GM23338 (cell line): ENCODE measurements around the gene ATP2B1. TPM values are rescaled to one million over a fixed set of nuclear protein-coding genes. Genes with fewer than 3 reads are reported as not detected.
A peak's percentile ranks its signal among the peaks of the same experiment; 100 is the strongest.

ENCODE experiments used
- ATAC-seq: fragments of 200-7000 bp; cut with Tn5 transposase; 3 replicates; pipeline ENCODE4 v1.9.1; 2020
- DNase-seq: peaks from one replicate; pipeline ENCODE4 v3.0.0-alpha.2; 2015; ENCODE audit warnings: low spot score
- H2AFZ ChIP-seq: fragments of 200-600 bp; sonication (generic); 2 replicates; pipeline ENCODE4 v1.8.0; 2016; ENCODE audit warnings: antibody characterized with exemption, mild to moderate bottlenecking, moderate library complexity
- H3F3A ChIP-seq: fragments of 200-600 bp; sonication (generic); replicated peaks from 2 replicates; pipeline ENCODE4 v1.8.0; 2017; ENCODE audit warnings: antibody characterized with exemption, mixed run types, low read depth
- H3K27ac ChIP-seq: fragments of 200-600 bp; sonication (generic); 2 replicates; pipeline ENCODE4 v1.6.1; 2016; ENCODE audit warnings: low read depth
- H3K27me3 ChIP-seq: fragments of 200-600 bp; sonication (generic); 2 replicates; pipeline ENCODE4 v1.8.0; 2016; ENCODE audit warnings: mild to moderate bottlenecking, mixed run types, moderate library complexity; ENCODE audit not compliant: insufficient read depth
- H3K36me3 ChIP-seq: fragments of 200-600 bp; sonication (generic); 2 replicates; pipeline ENCODE4 v1.8.0; 2016; ENCODE audit warnings: mild to moderate bottlenecking; ENCODE audit not compliant: insufficient read depth
- H3K4me1 ChIP-seq: fragments of 200-600 bp; sonication (generic); 2 replicates; pipeline ENCODE4 v1.8.0; 2016; ENCODE audit warnings: mild to moderate bottlenecking, moderate library complexity; ENCODE audit not compliant: insufficient read depth
- H3K4me2 ChIP-seq: fragments of 200-600 bp; sonication (generic); 2 replicates; pipeline ENCODE4 v1.7.1; 2017; ENCODE audit warnings: mixed run types
- H3K4me3 ChIP-seq: fragments of 200-600 bp; sonication (generic); 2 replicates; pipeline ENCODE4 v1.6.1; 2016; ENCODE audit warnings: mixed run types
- H3K79me2 ChIP-seq: fragments of 200-600 bp; sonication (generic); replicated peaks from 2 replicates; pipeline ENCODE4 v1.8.0; 2017; ENCODE audit warnings: mild to moderate bottlenecking; ENCODE audit not compliant: insufficient read depth
- H3K9me2 ChIP-seq: fragments of 200-600 bp; sonication (generic); 2 replicates; pipeline ENCODE4 v1.8.0; 2017; ENCODE audit not compliant: insufficient read depth
- H4K20me1 ChIP-seq: fragments of 200-600 bp; sonication (generic); replicated peaks from 2 replicates; pipeline ENCODE4 v1.8.0; 2017; ENCODE audit warnings: mild to moderate bottlenecking; ENCODE audit not compliant: insufficient read depth
- H3K27ac Mint-ChIP-seq: 2 replicates; pipeline ENCODE4 v1.8.0; 2020; ENCODE audit warnings: inconsistent platforms, mild to moderate bottlenecking, moderate library complexity, mixed read lengths
- H3K27me3 Mint-ChIP-seq: 3 replicates; pipeline ENCODE4 v1.8.0; 2022; ENCODE audit warnings: low read depth, mild to moderate bottlenecking, moderate library complexity, mixed read lengths, inconsistent platforms; ENCODE audit not compliant: insufficient read depth, poor library complexity
- H3K36me3 Mint-ChIP-seq: 3 replicates; pipeline ENCODE4 v1.8.0; 2021; ENCODE audit warnings: low read depth, mild to moderate bottlenecking, inconsistent platforms, moderate library complexity, mixed read lengths
- H3K4me1 Mint-ChIP-seq: 3 replicates; pipeline ENCODE4 v1.8.0; 2020; ENCODE audit warnings: mild to moderate bottlenecking, inconsistent platforms, mixed read lengths
- H3K4me3 Mint-ChIP-seq: 3 replicates; pipeline ENCODE4 v1.8.0; 2021; ENCODE audit warnings: moderate library complexity, mild to moderate bottlenecking, inconsistent platforms, mixed read lengths
- H3K9me3 Mint-ChIP-seq: 3 replicates; pipeline ENCODE4 v1.8.0; 2020; ENCODE audit warnings: moderate library complexity, mild to moderate bottlenecking, inconsistent platforms, mixed read lengths
- CREB1 ChIP-seq: fragments of 250-450 bp; sonication (Bioruptor Pico); IDR thresholded peaks from 2 replicates; pipeline ENCODE4 v1.5.0; 2020; ENCODE audit warnings: low read depth, mild to moderate bottlenecking, moderate library complexity
- ETS1 ChIP-seq: IDR thresholded peaks from 2 replicates; pipeline ENCODE4 v1.6.1; 2016; ENCODE audit warnings: antibody characterized with exemption
- EZH2phosphoT487 ChIP-seq: fragments of 200-600 bp; sonication (generic); IDR thresholded peaks from one replicate; pipeline ENCODE4 v1.8.1; 2018; ENCODE audit warnings: antibody characterized with exemption; ENCODE audit not compliant: unreplicated experiment
- JUNB ChIP-seq: IDR thresholded peaks from one replicate; pipeline ENCODE4 v1.6.1; 2016; ENCODE audit warnings: antibody characterized with exemption; ENCODE audit not compliant: unreplicated experiment
- NANOG ChIP-seq: IDR thresholded peaks from 2 replicates; pipeline ENCODE4 v1.6.1; 2016; ENCODE audit warnings: antibody characterized with exemption, borderline replicate concordance
- POLR2AphosphoS5 ChIP-seq: IDR thresholded peaks from 2 replicates; pipeline ENCODE4 v1.6.1; 2016; ENCODE audit warnings: antibody characterized with exemption, low read depth
- STAT1 ChIP-seq: IDR thresholded peaks from one replicate; pipeline ENCODE4 v1.6.1; 2016; ENCODE audit warnings: antibody characterized with exemption; ENCODE audit not compliant: unreplicated experiment
- ZNF114 ChIP-seq: fragments of 250-450 bp; sonication (Bioruptor Pico); IDR thresholded peaks from 2 replicates; pipeline ENCODE4 v1.5.0; 2020; ENCODE audit warnings: mild to moderate bottlenecking, moderate library complexity
- polyA plus RNA-seq: library from polyadenylated mRNA; unstranded; fragments of >200 nt; fragmentation: Nextera tagmentation; extraction: Ambion mirVana; gene quantifications from 2 replicates; pipeline ENCODE4 v1.2.1, GENCODE V29; 2016
- total RNA-seq: library from RNA; depleted of rRNA; stranded (reverse); fragments of >200 nt; shearing (Covaris generic); gene quantifications from 2 replicates; pipeline ENCODE4 v1.2.3, GENCODE V29; 2014
- TF ChIP-seq, protein P1 (sequence below): fragments of 250-450 bp; sonication (Bioruptor Pico); IDR thresholded peaks from 2 replicates; pipeline ENCODE4 v1.5.0; 2020; ENCODE audit warnings: mild to moderate bottlenecking, moderate library complexity

Gene ATP2B1
- total and polyA plus RNA-seq, 2 experiments from 2014 or later = 39.3 to 42.3 TPM

- no peaks in the 10 kb centered on the region for H3F3A ChIP-seq
- H3K36me3 Mint-ChIP-seq = no peaks in the 10 kb centered on the region
- no peak for DNase-seq
- H3K79me2 ChIP-seq = no peaks in the 10 kb centered on the region
- no peak overlapping the region for H2AFZ ChIP-seq
- TF ChIP-seq NANOG (no peak), ZNF114 (CRISPR knock-in tag) (no peak), STAT1 (no peak), EZH2phosphoT487 (no peak)
- ATAC-seq = no peak
- H3K36me3 ChIP-seq = no peaks in the 10 kb centered on the region
- H3K27ac ChIP-seq = no peak overlapping the region
- no peaks in the 10 kb centered on the region for H3K4me1 ChIP-seq
- H3K27ac Mint-ChIP-seq = no peak overlapping the region
- no peaks in the 10 kb centered on the region for H3K9me3 Mint-ChIP-seq
- no peaks in the 10 kb centered on the region for H3K9me2 ChIP-seq
- H4K20me1 ChIP-seq = no peaks in the 10 kb centered on the region
- H3K27me3 ChIP-seq = no peaks in the 10 kb centered on the region
- H3K27me3 Mint-ChIP-seq = no peaks in the 10 kb centered on the region
- no peak overlapping the region for H3K4me2 ChIP-seq
- H3K4me3 Mint-ChIP-seq = no peak overlapping the region
- no peak overlapping the region for H3K4me3 ChIP-seq
- H3K4me1 Mint-ChIP-seq = peaks cover 11% of the 10 kb centered on the region
Measured at GRCh38 chr12:89546151-89546550, 162.5 kb downstream of the ATP2B1 start.

- DNase-seq (peak; percentile 6), ATAC-seq (peak; percentile 74)
- Histone ChIP-seq H4K20me1 (no peaks in the 10 kb centered on the region), H3F3A (no peaks in the 10 kb centered on the region), H3K27me3 (no peaks in the 10 kb centered on the region), H3K4me1 (no peaks in the 10 kb centered on the region), H2AFZ (no peak overlapping the region), H3K27ac (no peak overlapping the region), H3K4me3 (no peak overlapping the region), H3K36me3 (no peaks in the 10 kb centered on the region), H3K4me2 (no peak overlapping the region), H3K9me2 (no peaks in the 10 kb centered on the region), H3K79me2 (no peaks in the 10 kb centered on the region)
- no peak overlapping the region for H3K4me3 Mint-ChIP-seq
- H3K9me3 Mint-ChIP-seq = no peaks in the 10 kb centered on the region
- no peaks in the 10 kb centered on the region for H3K36me3 Mint-ChIP-seq
- H3K27me3 Mint-ChIP-seq = no peaks in the 10 kb centered on the region
- peaks cover 11% of the 10 kb centered on the region for H3K4me1 Mint-ChIP-seq
- TF ChIP-seq NANOG (no peak), CREB1 (CRISPR knock-in tag) (no peak), POLR2AphosphoS5 (no peak), JUNB (no peak), EZH2phosphoT487 (no peak), ETS1 (no peak)
- TF ChIP-seq, protein P1, sequence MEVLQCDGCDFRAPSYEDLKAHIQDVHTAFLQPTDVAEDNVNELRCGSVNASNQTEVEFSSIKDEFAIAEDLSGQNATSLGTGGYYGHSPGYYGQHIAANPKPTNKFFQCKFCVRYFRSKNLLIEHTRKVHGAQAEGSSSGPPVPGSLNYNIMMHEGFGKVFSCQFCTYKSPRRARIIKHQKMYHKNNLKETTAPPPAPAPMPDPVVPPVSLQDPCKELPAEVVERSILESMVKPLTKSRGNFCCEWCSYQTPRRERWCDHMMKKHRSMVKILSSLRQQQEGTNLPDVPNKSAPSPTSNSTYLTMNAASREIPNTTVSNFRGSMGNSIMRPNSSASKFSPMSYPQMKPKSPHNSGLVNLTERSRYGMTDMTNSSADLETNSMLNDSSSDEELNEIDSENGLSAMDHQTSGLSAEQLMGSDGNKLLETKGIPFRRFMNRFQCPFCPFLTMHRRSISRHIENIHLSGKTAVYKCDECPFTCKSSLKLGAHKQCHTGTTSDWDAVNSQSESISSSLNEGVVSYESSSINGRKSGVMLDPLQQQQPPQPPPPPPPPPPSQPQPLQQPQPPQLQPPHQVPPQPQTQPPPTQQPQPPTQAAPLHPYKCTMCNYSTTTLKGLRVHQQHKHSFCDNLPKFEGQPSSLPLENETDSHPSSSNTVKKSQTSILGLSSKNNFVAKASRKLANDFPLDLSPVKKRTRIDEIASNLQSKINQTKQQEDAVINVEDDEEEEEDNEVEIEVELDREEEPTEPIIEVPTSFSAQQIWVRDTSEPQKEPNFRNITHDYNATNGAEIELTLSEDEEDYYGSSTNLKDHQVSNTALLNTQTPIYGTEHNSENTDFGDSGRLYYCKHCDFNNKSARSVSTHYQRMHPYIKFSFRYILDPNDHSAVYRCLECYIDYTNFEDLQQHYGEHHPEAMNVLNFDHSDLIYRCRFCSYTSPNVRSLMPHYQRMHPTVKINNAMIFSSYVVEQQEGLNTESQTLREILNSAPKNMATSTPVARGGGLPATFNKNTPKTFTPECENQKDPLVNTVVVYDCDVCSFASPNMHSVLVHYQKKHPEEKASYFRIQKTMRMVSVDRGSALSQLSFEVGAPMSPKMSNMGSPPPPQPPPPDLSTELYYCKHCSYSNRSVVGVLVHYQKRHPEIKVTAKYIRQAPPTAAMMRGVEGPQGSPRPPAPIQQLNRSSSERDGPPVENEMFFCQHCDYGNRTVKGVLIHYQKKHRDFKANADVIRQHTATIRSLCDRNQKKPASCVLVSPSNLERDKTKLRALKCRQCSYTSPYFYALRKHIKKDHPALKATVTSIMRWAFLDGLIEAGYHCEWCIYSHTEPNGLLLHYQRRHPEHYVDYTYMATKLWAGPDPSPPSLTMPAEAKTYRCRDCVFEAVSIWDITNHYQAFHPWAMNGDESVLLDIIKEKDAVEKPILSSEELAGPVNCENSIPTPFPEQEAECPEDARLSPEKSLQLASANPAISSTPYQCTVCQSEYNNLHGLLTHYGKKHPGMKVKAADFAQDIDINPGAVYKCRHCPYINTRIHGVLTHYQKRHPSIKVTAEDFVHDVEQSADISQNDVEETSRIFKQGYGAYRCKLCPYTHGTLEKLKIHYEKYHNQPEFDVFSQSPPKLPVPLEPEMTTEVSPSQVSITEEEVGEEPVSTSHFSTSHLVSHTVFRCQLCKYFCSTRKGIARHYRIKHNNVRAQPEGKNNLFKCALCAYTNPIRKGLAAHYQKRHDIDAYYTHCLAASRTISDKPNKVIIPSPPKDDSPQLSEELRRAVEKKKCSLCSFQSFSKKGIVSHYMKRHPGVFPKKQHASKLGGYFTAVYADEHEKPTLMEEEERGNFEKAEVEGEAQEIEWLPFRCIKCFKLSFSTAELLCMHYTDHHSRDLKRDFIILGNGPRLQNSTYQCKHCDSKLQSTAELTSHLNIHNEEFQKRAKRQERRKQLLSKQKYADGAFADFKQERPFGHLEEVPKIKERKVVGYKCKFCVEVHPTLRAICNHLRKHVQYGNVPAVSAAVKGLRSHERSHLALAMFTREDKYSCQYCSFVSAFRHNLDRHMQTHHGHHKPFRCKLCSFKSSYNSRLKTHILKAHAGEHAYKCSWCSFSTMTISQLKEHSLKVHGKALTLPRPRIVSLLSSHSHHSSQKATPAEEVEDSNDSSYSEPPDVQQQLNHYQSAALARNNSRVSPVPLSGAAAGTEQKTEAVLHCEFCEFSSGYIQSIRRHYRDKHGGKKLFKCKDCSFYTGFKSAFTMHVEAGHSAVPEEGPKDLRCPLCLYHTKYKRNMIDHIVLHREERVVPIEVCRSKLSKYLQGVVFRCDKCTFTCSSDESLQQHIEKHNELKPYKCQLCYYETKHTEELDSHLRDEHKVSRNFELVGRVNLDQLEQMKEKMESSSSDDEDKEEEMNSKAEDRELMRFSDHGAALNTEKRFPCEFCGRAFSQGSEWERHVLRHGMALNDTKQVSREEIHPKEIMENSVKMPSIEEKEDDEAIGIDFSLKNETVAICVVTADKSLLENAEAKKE (CRISPR knock-in tag) = no peak
- H3K27ac Mint-ChIP-seq = no peak overlapping the region
Measured at GRCh38 chr12:89544681-89545184, 163.9 kb downstream of the ATP2B1 start.
